HG02970 (cell line): ENCODE measurements around the gene KRTAP9-6.
"Not testable (repeated sequence)": the region's sequence is repeated elsewhere in the genome, so short reads cannot be mapped to it uniquely, and the experiment has no call there.

Experiments
- ATAC-seq: cut with Tn5 transposase; IDR thresholded peaks from one replicate; pipeline ENCODE4 v1.9.1; 2021; ENCODE audit warnings: mild to moderate bottlenecking, moderate library complexity, moderate number of reproducible peaks; ENCODE audit not compliant: unreplicated experiment, low FRiP score

The KRTAP9-6 gene, protein sequence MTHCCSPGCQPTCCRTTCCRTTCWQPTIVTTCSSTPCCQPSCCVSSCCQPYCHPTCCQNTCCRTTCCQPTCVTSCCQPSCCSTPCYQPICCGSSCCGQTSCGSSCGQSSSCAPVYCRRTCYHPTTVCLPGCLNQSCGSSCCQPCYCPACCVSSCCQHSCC

DNA sequence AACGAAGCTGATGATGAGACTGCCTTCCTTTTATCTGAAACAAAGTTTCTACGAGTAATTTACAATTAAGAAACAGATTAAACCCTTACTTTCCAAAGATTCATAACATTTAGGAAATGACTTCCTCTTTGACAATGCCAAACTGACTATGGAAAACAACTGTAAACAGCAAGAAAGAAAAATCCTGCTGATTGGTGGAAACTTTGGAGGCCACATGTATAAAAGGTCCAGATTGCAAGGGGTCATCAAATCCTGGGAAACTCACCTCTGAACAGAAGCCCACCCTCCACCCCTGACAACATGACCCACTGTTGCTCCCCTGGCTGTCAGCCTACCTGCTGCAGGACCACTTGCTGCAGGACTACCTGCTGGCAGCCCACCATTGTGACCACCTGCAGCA, at the start of gene KRTAP9-6:
Gene KRTAP9-6, plus strand, starts transcription at position 301 of the 400 bp plus-strand sequence. Its CDS starts 0 bp downstream, at position 301.
- no peak for ATAC-seq

DNA sequence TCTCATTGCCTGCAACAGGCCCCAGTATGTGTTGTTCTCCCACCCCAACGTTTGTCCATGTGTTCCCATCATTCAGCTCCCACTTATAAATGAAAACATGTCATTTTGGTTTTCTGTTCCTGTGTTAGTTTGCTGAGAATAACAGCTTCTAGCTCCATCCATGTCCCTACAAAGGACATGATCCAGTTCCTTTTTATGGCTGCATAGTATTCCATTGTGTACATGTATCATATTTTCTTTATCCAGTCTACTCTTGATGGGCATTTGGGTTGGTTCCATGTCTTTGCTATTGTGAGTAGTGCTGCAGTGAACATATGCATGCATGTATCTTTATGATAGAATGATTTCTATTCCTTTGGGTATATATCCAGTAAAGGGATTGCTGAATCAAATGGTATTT, 49.5 kb upstream of the KRTAP9-6 start:
- ATAC-seq, result no peak

GRCh38 chr17:41223821-41224220, 41.4 kb upstream of the KRTAP9-6 start:
- no peak for ATAC-seq

DNA sequence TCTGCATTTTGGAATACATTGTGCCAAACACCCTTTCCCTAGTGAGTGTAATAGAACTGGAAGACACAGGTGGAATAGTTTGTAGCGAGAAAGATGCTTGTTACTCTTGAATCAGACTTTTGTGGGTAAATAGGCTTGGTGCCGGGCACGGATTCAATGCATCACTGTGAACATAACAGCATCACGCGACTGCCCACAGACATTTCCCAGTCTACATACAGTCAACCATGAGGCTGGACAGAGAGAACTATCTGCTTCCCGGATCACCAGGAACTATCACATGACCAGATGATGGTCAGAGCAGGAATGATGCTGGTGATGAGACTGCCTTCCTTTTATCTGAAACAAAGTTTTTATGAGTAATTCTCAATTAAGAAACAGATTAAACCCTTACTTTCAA, 39.1 kb upstream of the KRTAP9-6 start:
- no peak for ATAC-seq

GRCh38 chr17:41226598-41227095, 38.5 kb upstream of the KRTAP9-6 start, which contains the start of gene KRTAP9-2:
KRTAP9-2 (plus strand) TSS chr17:41226648; CDS start chr17:41226655, 7 bp downstream.
- not testable (repeated sequence) for ATAC-seq

- no peak for ATAC-seq
Observed at GRCh38 chr17:41230094-41230493, 35.1 kb upstream of the KRTAP9-6 start.

DNA sequence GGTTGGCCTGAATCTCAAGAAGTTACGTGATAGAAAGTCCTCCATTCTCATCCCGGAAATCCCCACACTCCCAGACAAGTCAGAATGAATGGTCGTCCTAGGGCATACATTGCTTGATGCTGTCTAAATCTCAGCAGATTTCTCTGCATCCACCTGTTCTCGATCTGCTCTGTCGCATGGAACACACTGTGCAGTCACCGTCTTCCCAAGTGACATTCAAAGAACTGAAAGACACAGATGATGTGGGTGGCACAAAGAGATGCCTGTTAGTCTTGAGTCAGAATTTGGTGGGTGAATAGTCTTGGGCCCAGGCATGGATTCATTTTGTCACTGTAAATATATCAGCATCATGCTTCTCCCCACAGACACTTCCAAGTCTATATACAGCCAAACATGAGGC, 33.4 kb upstream of the KRTAP9-6 start:
- no peak for ATAC-seq

GRCh38 chr17:41232399-41233105, 32.6 kb upstream of the KRTAP9-6 start, which contains the start of gene KRTAP9-3:
KRTAP9-3 (plus strand) TSS chr17:41232449; CDS start chr17:41232502, 53 bp downstream.
- not testable (repeated sequence) for ATAC-seq

GRCh38 chr17:41237116-41237515, 28.1 kb upstream of the KRTAP9-6 start:
- not testable (repeated sequence) for ATAC-seq

- ATAC-seq, result not testable (repeated sequence)
Observed at GRCh38 chr17:41237949-41238437, 27.2 kb upstream of the KRTAP9-6 start, which contains the start of gene KRTAP9-8. KRTAP9-8 (plus strand) TSS chr17:41237999; CDS start chr17:41238052, 53 bp downstream.

GRCh38 chr17:41246995-41247787, 18.0 kb upstream of the KRTAP9-6 start:
- ATAC-seq, result not testable (repeated sequence)

GRCh38 chr17:41249637-41250240, 15.4 kb upstream of the KRTAP9-6 start, which contains the start of gene KRTAP9-4:
KRTAP9-4 (plus strand) TSS chr17:41249687; CDS start chr17:41249721, 34 bp downstream.
- ATAC-seq, result not testable (repeated sequence)

- ATAC-seq, result no peak
Observed at GRCh38 chr17:41251261-41251660, 13.9 kb upstream of the KRTAP9-6 start.

DNA sequence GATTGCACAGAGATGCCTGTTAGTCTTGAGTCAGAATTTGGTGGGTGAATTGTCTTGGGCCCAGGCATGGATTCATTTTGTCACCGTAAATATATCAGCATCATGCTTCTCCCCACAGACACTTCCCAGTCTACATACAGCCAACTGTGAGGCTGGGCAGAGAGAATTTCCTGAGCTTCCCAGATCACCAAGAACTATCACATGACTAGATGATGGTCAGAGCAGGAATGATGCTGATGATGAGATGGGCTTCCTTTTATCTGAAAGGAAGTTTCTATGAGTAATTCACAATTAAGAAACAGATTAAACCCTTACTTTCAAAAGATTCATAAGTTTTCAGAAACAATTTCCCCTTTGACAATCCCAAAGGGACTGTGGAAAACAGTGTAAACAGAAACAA, 10.3 kb upstream of the KRTAP9-6 start:
- no peak for ATAC-seq

DNA sequence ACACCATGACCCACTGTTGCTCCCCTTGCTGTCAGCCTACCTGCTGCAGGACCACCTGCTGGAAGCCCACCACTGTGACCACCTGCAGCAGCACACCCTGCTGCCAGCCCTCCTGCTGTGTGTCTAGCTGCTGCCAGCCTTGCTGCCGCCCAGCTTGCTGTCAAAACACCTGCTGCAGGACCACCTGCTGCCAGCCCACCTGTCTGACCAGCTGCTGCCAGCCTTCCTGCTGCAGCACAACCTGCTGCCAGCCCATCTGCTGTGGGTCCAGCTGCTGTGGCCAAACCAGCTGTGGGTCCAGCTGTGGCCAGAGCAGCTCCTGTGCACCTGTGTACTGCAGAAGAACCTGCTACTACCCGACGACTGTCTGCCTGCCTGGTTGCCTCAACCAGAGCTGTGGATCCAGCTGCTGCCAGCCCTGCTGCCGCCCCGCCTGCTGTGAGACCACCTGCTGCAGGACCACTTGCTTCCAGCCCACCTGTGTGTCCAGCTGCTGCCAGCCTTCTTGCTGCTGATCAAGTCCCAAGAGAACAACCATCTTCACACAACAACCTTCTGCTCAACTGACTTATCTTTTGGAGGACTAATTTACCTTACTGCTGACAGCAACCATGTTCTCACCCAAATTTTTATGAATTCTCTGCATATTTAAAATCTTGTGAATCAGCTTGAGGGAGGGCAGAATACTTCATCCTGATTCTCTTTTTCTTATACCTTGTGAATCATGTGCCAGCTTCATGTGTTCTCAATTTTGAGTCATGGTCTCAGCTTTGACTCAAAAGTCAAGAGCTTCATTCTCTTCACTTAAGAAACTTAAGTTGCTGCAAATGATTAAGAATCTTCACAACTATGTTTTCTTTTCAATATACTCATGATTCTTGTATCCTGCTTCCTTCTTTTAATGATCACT, 9.5 kb upstream of the KRTAP9-6 start, which contains the start of gene KRTAP9-9:
Gene KRTAP9-9, plus strand, starts transcription at position 4 of the 910 bp plus-strand sequence.
- not testable (repeated sequence) for ATAC-seq

DNA sequence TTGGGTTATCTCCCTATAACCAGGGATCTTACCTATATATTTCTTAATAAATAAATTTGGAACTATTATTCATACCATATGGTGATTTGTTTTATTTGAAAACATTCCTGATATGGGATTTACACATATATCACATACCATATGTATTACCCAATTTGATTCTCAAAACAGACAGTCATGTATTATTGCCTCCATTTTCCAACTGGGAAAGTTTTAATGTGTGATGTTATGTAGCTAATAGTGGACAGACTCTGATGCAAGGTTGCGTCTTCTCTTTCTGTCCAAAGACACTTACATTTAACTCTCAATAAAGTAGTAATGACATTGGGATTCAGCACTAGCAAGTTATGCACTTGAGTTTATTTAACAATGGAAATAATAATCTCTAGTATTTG, 8.9 kb upstream of the KRTAP9-6 start:
- no peak for ATAC-seq

GRCh38 chr17:41258406-41258805, 6.8 kb upstream of the KRTAP9-6 start:
- no peak for ATAC-seq

DNA sequence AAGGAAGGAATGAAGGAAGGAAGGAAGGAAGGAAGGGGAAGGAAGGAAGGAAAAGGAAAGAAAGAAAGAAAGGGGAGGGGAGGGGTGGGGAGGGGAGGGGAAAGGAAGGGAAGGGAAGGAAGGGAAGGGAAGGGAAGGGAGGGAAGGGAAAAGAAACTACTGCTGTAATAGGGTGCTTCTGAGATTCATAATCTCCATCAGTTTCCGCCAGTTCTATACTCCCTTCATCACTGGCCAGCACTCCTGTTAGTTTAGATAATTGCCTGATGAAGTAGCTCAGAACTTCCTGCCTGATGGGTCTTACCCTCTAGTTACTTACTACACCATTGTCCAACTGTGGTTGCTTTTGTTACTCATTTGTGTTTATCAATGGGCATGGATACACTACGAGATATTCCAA, 2.0 kb upstream of the KRTAP9-6 start:
- ATAC-seq, result no peak

DNA sequence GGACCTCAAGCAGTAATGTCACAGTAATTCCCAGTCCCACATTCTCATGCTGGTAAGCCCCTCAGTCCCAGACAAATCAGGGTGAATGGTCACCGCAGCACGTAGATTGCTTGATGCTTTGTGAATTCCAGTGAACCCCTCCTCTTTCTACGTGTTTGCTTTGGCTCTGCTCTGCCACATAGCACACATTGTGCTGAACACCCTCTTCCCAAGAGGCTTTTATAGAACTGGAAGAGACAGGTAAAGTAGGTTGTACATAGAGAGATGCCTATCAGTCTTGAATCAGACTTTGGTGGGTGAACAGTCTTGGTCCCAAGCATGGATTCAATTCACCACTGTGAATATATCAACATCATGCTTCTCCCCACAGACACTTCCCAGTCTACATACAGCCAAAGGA, 579 bp upstream of the KRTAP9-6 start:
- no peak for ATAC-seq
